Endothelial cell of umbilical vein (primary cell): Measurements from ENCODE around the gene CCM2. TPM values are rescaled to one million over a fixed set of nuclear protein-coding genes. Genes with fewer than 3 reads are reported as not detected.

Experiments
- BruUV-seq: library from RNA; stranded (reverse); fragments of 400-500 nt; replicated peaks from 2 replicates; lab custom pipeline; 2021; lab: Mats Ljungman, UMichigan
- CTCF ChIA-PET: fragments of 300-600, 350-600 bp; sonication (Branson Sonifier 250); formaldehyde crosslinking; loops from one replicate; lab custom pipeline; 2021; ENCODE audit warnings: antibody characterized with exemption, inconsistent platforms; lab: Charles Lee
- POLR2A ChIA-PET: fragments of 300-600, 350-600 bp; sonication (Branson Sonifier 250); formaldehyde crosslinking; loops from one replicate; lab custom pipeline; 2021; ENCODE audit warnings: antibody characterized with exemption, inconsistent platforms; lab: Charles Lee
- DNase-seq: peaks from one replicate; pipeline ENCODE4 v3.0.0-alpha.2; 2011; ENCODE audit warnings: low read depth, low spot score
- FAIRE-seq: peaks from 2 replicates; lab custom pipeline; 2011; peaks lifted over from hg19 to GRCh38; lab: Jason Lieb, UNC
- H2AFZ ChIP-seq: 2 replicates; pipeline ENCODE4 v1.6.0; 2012; ENCODE audit warnings: low read depth, low read length, control low read depth, inconsistent platforms
- H3K27ac ChIP-seq: 2 replicates; pipeline ENCODE4 v1.5.1; 2011; ENCODE audit warnings: low read depth, mild to moderate bottlenecking, control low read depth, low read length, moderate library complexity; ENCODE audit not compliant: insufficient read depth
- H3K27me3 ChIP-seq, 2 experiments: 2 replicates each; pipeline versions ENCODE4 v1.6.0 to v1.6.1; 2011; ENCODE audit warnings: low read length in 2 of 2, mixed read lengths in 1 of 2; ENCODE audit not compliant: control insufficient read depth in 2 of 2, insufficient read depth in 2 of 2
- H3K36me3 ChIP-seq, 2 experiments: 2 replicates in 1 of 2; 3 replicates in 1 of 2; pipeline ENCODE4 v1.5.1; 2011; ENCODE audit warnings: low read length in 2 of 2, mild to moderate bottlenecking in 1 of 2, moderate library complexity in 1 of 2; ENCODE audit not compliant: control insufficient read depth in 2 of 2, insufficient read depth in 2 of 2; ENCODE audit errors: extremely low read depth in 1 of 2
- H3K4me1 ChIP-seq: 3 replicates; pipeline ENCODE4 v1.5.1; 2011; ENCODE audit warnings: mild to moderate bottlenecking, low read length; ENCODE audit not compliant: control insufficient read depth, insufficient read depth; ENCODE audit errors: extremely low read depth
- H3K4me2 ChIP-seq: 2 replicates; pipeline ENCODE4 v1.6.1; 2011; ENCODE audit warnings: low read length, control low read depth, mixed read lengths; ENCODE audit not compliant: insufficient read depth
- H3K4me3 ChIP-seq, 3 experiments: fragments of 200-600 bp in 1 of 3; sonication (generic), shearing (Covaris generic) in 1 of 3; replicated peaks in 1 of 3; 2 replicates each; pipeline ENCODE4 v1.5.1; 2011 to 2016; ENCODE audit warnings: control low read depth in 3 of 3, low read length in 3 of 3, mild to moderate bottlenecking in 2 of 3, inconsistent platforms in 1 of 3, low read depth in 1 of 3, moderate library complexity in 1 of 3; ENCODE audit not compliant: insufficient read depth in 1 of 3
- H3K79me2 ChIP-seq: 2 replicates; pipeline ENCODE4 v1.6.0; 2012; ENCODE audit warnings: low read length, inconsistent platforms; ENCODE audit not compliant: control insufficient read depth, insufficient read depth
- H3K9ac ChIP-seq: replicated peaks from 2 replicates; pipeline ENCODE3; 2011; ENCODE audit warnings: low read length, control low read depth; ENCODE audit not compliant: insufficient read depth; ENCODE audit errors: extremely low read depth
- H3K9me1 ChIP-seq: replicated peaks from 3 replicates; pipeline ENCODE4 v1.6.0; 2011; ENCODE audit warnings: mild to moderate bottlenecking, low read length; ENCODE audit not compliant: control insufficient read depth, insufficient read depth; ENCODE audit errors: extremely low read depth
- H3K9me3 ChIP-seq: replicated peaks from 2 replicates; pipeline ENCODE4 v1.5.1; 2012; ENCODE audit warnings: low read length, inconsistent platforms; ENCODE audit not compliant: control insufficient read depth, insufficient read depth
- H4K20me1 ChIP-seq: replicated peaks from 2 replicates; pipeline ENCODE3; 2011; ENCODE audit warnings: mild to moderate bottlenecking, low read length; ENCODE audit not compliant: control insufficient read depth, insufficient read depth; ENCODE audit errors: extremely low read depth
- EZH2 ChIP-seq: IDR thresholded peaks from 2 replicates; pipeline ENCODE4 v1.6.1; 2012; ENCODE audit warnings: borderline replicate concordance, low read depth, mild to moderate bottlenecking, moderate library complexity, low read length, inconsistent platforms; ENCODE audit not compliant: severe bottlenecking
- MYC ChIP-seq: IDR thresholded peaks from one replicate; pipeline ENCODE4 v1.6.1; 2011; ENCODE audit warnings: mild to moderate bottlenecking, low read depth, low read length
- dilution Hi-C: fragments of 300-500 bp; cut with MboI; formaldehyde crosslinking; loops from one replicate; pipeline ENCODE4 v1.15.0; 2019; ENCODE audit warnings: low sequenced_read_pairs; ENCODE audit not compliant: extremely low pct_ligation_motif_present
- intact Hi-C: fragments of 100-400 bp; cut with micrococcal nuclease; formaldehyde crosslinking; loops from one replicate; pipeline ENCODE4 v1.10.0; 2022
- polyA plus RNA-seq, 4 experiments: library from polyadenylated mRNA; depleted of rRNA in 3 of 4; stranded (reverse) in 3 of 4; unstranded in 1 of 4; fragments of >200 nt; gene quantifications; 2 replicates each; pipeline versions ENCODE4 v1.2.1 to v1.2.3, GENCODE V29; 2011 to 2012; ENCODE audit warnings: missing spikeins in 1 of 4
- total RNA-seq: library from RNA; stranded (reverse); gene quantifications from 2 replicates; pipeline ENCODE4 v1.2.3, GENCODE V29; 2021
- TF ChIP-seq, protein P1 (sequence below): IDR thresholded peaks from 2 replicates; pipeline ENCODE4 v1.6.1; 2011; ENCODE audit not compliant: insufficient read depth, insufficient read length

The CCM2 gene
- total and polyA plus RNA-seq, 2 donors (not counting 3 experiments of a cell fraction or from before 2014, with no cell fraction given): 66.1 to 70.4 TPM

DNA sequence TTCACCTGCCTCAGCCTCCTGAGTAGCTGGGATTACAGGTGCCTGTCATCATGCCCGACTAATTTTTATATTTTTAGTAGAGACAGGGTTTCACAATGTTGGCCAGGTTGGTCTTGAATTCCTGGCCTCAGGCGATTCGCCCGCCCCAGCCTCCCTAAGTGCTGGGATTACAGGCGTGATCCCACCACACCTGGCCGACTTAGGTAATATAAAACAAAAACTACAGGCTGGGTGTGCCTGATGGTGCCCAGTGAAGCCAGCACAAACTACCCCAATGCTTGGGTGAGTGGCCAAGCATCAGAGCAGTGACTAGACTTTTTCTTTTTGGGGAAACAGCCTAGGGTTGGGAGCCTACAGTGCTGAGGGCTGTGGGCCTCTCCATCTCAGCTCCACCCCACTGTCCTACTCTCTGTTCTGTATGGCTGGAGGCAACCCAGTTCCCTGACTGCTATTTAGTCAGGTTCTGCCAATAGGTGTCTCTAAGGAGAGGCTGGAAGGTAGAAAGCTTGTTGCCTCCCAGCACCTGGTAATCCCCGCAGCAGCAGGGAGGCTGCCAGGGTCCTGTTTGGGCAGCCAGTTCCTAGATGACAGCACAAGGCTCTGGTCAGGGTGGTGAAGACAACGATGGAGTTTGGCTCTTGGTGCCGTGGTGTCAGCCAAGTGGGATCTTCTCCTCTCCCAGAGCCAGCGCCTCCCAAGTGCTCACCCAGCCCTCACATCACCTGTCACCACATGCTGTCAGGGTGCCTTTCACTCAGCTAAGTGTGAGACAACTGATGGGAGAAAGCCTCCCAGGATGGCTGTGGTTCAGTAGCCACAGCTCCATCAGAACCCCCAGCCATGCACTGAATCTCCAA, 99.2 kb downstream of the CCM2 start:
- Histone ChIP-seq H3K9me1 (no peaks in the 10 kb centered on the region), H3K27me3 (no peaks in the 10 kb centered on the region), H3K9me3 (no peaks in the 10 kb centered on the region), H3K79me2 (no peaks in the 10 kb centered on the region), H3K27ac (no peak overlapping the region), H4K20me1 (no peaks in the 10 kb centered on the region), H3K4me3 (no peak overlapping the region), H2AFZ (no peak overlapping the region), H3K4me1 (no peaks in the 10 kb centered on the region), H3K4me2 (no peak overlapping the region), H3K36me3 (peaks cover 4 to 45% of the 10 kb centered on the region in 2 experiments), H3K9ac (no peak overlapping the region)
- ChIA-PET CTCF (interaction anchor here (0.5 kb wide), 1 partner anchor 62 kb away, joined by 3 read pairs; no protein-coding TSS in a partner anchor), POLR2A (no interaction called here)
- dilution Hi-C loops (no loop called here), intact Hi-C loops (no loop called here)
- DNase-seq (no peak), FAIRE-seq (no peak)
- no peak for TF ChIP-seq EZH2
- no TSS peak for BruUV-seq

DNA sequence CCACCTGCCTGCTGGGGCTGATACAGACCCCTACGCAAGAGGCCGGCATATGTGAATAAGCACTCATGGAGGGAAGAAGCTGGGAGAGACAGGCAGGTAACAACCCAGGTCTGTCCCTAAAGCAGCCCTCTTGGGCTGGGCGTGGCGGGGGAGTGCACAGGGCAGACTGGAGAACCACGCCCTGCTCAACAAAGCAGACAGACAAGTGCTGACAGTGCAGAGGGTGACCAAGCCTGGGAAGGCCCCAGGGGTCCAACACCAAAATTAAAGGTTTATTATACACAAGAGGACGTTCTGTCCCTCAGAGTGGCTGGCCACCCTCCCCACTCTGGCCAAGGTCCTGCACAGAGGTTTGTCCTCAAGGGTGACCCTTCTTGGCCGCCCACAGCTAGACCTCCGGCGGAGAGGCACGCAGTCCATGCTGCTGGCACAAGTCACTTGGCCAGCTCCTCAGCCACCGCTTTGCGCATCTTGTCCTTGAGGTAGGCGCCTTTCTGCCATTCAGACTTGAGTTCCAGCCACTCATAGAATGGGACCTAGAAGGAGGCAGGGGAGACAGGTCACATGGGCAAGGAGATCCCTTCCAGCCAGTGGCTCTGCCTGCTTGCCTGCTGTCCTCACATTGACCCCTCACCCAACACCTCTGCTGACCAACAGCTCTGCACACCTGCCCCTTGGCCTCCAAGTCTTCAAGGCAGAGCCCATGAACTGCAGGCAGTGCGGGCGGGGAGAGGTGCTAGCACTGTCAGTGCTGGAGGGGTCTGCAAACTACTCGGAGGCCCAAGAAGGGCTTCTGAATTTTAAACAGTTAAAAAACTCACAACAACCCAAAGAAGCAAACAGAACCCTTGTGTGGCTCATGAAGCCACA, 100.1 kb downstream of the CCM2 start:
- H3K4me3 ChIP-seq: no peak overlapping the region
- no peaks in the 10 kb centered on the region for H3K4me1 ChIP-seq
- no peak overlapping the region for H2AFZ ChIP-seq
- H3K27me3 ChIP-seq: no peaks in the 10 kb centered on the region
- TF ChIP-seq, protein P1, sequence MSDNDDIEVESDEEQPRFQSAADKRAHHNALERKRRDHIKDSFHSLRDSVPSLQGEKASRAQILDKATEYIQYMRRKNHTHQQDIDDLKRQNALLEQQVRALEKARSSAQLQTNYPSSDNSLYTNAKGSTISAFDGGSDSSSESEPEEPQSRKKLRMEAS: no peak
- TF ChIP-seq MYC: no peak
- CTCF ChIA-PET: no interaction called here
- H3K9me1 ChIP-seq: no peaks in the 10 kb centered on the region
- POLR2A ChIA-PET: no interaction called here
- BruUV-seq: no TSS peak
- peaks cover 7 to 54% of the 10 kb centered on the region in 2 experiments for H3K36me3 ChIP-seq
- no peaks in the 10 kb centered on the region for H3K79me2 ChIP-seq
- no peak overlapping the region for H3K27ac ChIP-seq
- FAIRE-seq: no peak
- no peaks in the 10 kb centered on the region for H4K20me1 ChIP-seq
- dilution Hi-C loops (no loop called here), intact Hi-C loops (no loop called here)
- no peak overlapping the region for H3K9ac ChIP-seq
- H3K4me2 ChIP-seq: no peak overlapping the region
- no peaks in the 10 kb centered on the region for H3K9me3 ChIP-seq
- DNase-seq: no peak
